Measurements from ENCODE around the gene CNPPD1.
A peak's percentile ranks its signal among the peaks of the same experiment; 100 is the strongest.

Gene CNPPD1

GRCh38 chr2:219179601-219180465 is 3.1 kb upstream of the CNPPD1 start:
- no peak for DNase-seq (ENCODE audit: low read depth)

- peak; percentile 11 for DNase-seq (ENCODE audit: low read depth)
Observed at GRCh38 chr2:219178377-219179175, 1.9 kb upstream of the CNPPD1 start.

- DNase-seq (ENCODE audit: low read depth) = peak; percentile 64
Observed at GRCh38 chr2:219177552-219178376, 1.0 kb upstream of the CNPPD1 start, which contains the start of gene RETREG2. TSS of gene RETREG2 (plus strand) at chr2:219178275. CDS start at chr2:219178353, 78 bp downstream.

GRCh38 chr2:219175928-219176817 is 552 bp downstream of the CNPPD1 start:
- DNase-seq (ENCODE audit: low read depth) = no peak

- DNase-seq (ENCODE audit: low read depth) = no peak
Observed at GRCh38 chr2:219175486-219175885, 1.2 kb downstream of the CNPPD1 start.

- no peak for DNase-seq (ENCODE audit: low read depth)
Observed at GRCh38 chr2:219174801-219175200, 1.9 kb downstream of the CNPPD1 start.

- no peak for DNase-seq (ENCODE audit: low read depth)
Observed at GRCh38 chr2:219174146-219174545, 2.6 kb downstream of the CNPPD1 start.

GRCh38 chr2:219173176-219173575 is 3.5 kb downstream of the CNPPD1 start:
- no peak for DNase-seq (ENCODE audit: low read depth)

GRCh38 chr2:219172231-219173154 is 4.2 kb downstream of the CNPPD1 start:
- DNase-seq (ENCODE audit: low read depth) = no peak

- peak; percentile 13 for DNase-seq (ENCODE audit: low read depth)
Observed at GRCh38 chr2:219171231-219171651, 5.5 kb downstream of the CNPPD1 start.

GRCh38 chr2:219169930-219170654 is 6.6 kb downstream of the CNPPD1 start, which contains the start of gene SLC23A3:
TSS of gene SLC23A3 (minus strand) at chr2:219170029. CDS start at chr2:219169984, 45 bp downstream.
- DNase-seq (ENCODE audit: low read depth) = no peak

GRCh38 chr2:219168932-219169331 is 7.8 kb downstream of the CNPPD1 start:
- DNase-seq (ENCODE audit: low read depth) = no peak

- no peak for DNase-seq (ENCODE audit: low read depth)
Observed at GRCh38 chr2:219168526-219168925, 8.2 kb downstream of the CNPPD1 start.

GRCh38 chr2:219167997-219168396 is 8.7 kb downstream of the CNPPD1 start:
- no peak for DNase-seq (ENCODE audit: low read depth)

- no peak for DNase-seq (ENCODE audit: low read depth)
Observed at GRCh38 chr2:219165058-219165911, 11.4 kb downstream of the CNPPD1 start.

- DNase-seq (ENCODE audit: low read depth) = no peak
Observed at GRCh38 chr2:219163156-219163555, 13.6 kb downstream of the CNPPD1 start.

GRCh38 chr2:219161097-219161496 is 15.6 kb downstream of the CNPPD1 start:
- no peak for DNase-seq (ENCODE audit: low read depth)
